Measurements from ENCODE around the gene ANGPT4. TPM values are rescaled to one million over a fixed set of nuclear protein-coding genes. Genes with fewer than 3 reads are reported as not detected.
A peak's percentile ranks its signal among the peaks of the same experiment; 100 is the strongest.

Gene ANGPT4
- polyA plus RNA-seq, 3 donors: 0.07 to 0.14 TPM; not detected in 1

- Histone ChIP-seq H3K9ac (ENCODE audit: insufficient read depth, low read length, poor library complexity, severe bottlenecking) (no peak overlapping the region), H3K4me2 (replicated peaks; ENCODE audit: extremely low read depth, low read length, poor library complexity, severe bottlenecking) (no peak overlapping the region), H3K36me3 (replicated peaks in 1 of 2; ENCODE audit: control insufficient read depth in 1 of 2, insufficient read depth in 2 of 2, low read length in 2 of 2) (no peaks in the 10 kb centered on the region), H4K20me1 (ENCODE audit: insufficient read depth, low read length) (peaks cover 33% of the 10 kb centered on the region), H3K4me1 (ENCODE audit: control insufficient read depth in 1 of 2, insufficient read depth in 2 of 2, low read length in 2 of 2) (peaks cover 11 to 20% of the 10 kb centered on the region in 2 donors), H3K9me3 (replicated peaks in 1 of 2; ENCODE audit: control insufficient read depth in 1 of 2, insufficient read depth in 1 of 2, low read length in 2 of 2) (no peaks in the 10 kb centered on the region), H2AFZ (ENCODE audit: insufficient read depth, low read depth, low read length, poor library complexity, severe bottlenecking) (no peak overlapping the region), H3K79me2 (ENCODE audit: insufficient read depth, low read length) (no peaks in the 10 kb centered on the region), H3K27me3 (ENCODE audit: control insufficient read depth in 2 of 2, insufficient read depth in 2 of 2, low read length in 2 of 2) (no peaks in the 10 kb centered on the region), H3K4me3 (replicated peaks in 1 of 3; ENCODE audit: low read depth in 2 of 3, low read length in 3 of 3) (no peak overlapping the region), H3K27ac (ENCODE audit: low read depth in 1 of 2, low read length in 2 of 2) (no peak overlapping the region)
- H3K9me3 Mint-ChIP-seq: peaks cover 0 to 5% (median 0%) of the 10 kb centered on the region in 7 donors
- TF ChIP-seq, protein P1, sequence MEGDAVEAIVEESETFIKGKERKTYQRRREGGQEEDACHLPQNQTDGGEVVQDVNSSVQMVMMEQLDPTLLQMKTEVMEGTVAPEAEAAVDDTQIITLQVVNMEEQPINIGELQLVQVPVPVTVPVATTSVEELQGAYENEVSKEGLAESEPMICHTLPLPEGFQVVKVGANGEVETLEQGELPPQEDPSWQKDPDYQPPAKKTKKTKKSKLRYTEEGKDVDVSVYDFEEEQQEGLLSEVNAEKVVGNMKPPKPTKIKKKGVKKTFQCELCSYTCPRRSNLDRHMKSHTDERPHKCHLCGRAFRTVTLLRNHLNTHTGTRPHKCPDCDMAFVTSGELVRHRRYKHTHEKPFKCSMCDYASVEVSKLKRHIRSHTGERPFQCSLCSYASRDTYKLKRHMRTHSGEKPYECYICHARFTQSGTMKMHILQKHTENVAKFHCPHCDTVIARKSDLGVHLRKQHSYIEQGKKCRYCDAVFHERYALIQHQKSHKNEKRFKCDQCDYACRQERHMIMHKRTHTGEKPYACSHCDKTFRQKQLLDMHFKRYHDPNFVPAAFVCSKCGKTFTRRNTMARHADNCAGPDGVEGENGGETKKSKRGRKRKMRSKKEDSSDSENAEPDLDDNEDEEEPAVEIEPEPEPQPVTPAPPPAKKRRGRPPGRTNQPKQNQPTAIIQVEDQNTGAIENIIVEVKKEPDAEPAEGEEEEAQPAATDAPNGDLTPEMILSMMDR (IDR thresholded peaks at IDR 0.05): no peak
- no peak overlapping the region for H3K27ac Mint-ChIP-seq
- intact Hi-C loops (cut with micrococcal nuclease): loop anchor here in 1 of 2 donors (5.0 kb wide), 1 partner anchor 44 kb away; no protein-coding TSS in a partner anchor
- 100% methylated on average over 1 of the region's 2 CpGs for WGBS (ENCODE audit: insufficient coverage)
- DNase-seq: no peak
- peaks cover 25% of the 10 kb centered on the region for H3K4me1 Mint-ChIP-seq
- H3K4me3 Mint-ChIP-seq: no peak overlapping the region
- H3K27me3 Mint-ChIP-seq (ENCODE audit: low read depth in 3 of 3): peaks cover 2 to 4% (median 3%) of the 10 kb centered on the region in 3 donors
- H3K36me3 Mint-ChIP-seq: peaks cover 14 to 22% of the 10 kb centered on the region in 2 donors
These were observed 55.2 kb downstream of the ANGPT4 start for GRCh38 chr20:860891-861290.

DNA sequence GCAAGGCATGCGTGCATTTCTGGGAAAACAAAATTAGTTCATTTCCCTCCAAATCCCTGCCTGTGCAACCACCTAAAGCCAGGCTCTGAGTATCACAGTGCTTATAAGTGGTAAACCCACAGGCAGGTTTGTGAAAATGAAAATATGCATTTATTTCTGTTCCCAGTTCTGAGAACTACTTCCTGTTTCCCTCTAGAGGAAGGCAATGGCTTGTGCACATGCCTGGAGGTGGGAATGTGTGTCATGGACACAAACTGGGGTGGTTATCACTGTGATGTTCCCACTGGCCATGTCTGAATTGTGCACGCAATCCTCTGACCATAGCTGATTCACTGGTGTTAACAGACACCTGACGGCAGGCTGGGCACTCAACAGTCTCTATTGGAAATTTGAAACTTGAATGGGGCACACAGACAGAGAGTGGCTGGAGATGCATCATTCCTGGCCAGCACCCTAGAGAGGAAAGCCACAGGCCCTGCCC lies 56.3 kb downstream of the ANGPT4 start:
- no peaks in the 10 kb centered on the region for H3K9me3 Mint-ChIP-seq
- WGBS (ENCODE audit: insufficient coverage): 91% methylated on average over 2 of the region's 3 CpGs
- TF ChIP-seq, protein P1 (IDR thresholded peaks at IDR 0.05): no peak
- intact Hi-C loops (cut with micrococcal nuclease): loop anchor here in 1 of 2 donors (5.0 kb wide), 1 partner anchor 42 kb away; no protein-coding TSS in a partner anchor
- Histone ChIP-seq H3K27ac (ENCODE audit: low read depth in 1 of 2, low read length in 2 of 2) (no peak overlapping the region), H3K4me2 (replicated peaks; ENCODE audit: extremely low read depth, low read length, poor library complexity, severe bottlenecking) (no peak overlapping the region), H3K9ac (ENCODE audit: insufficient read depth, low read length, poor library complexity, severe bottlenecking) (no peak overlapping the region), H3K4me1 (ENCODE audit: control insufficient read depth in 1 of 2, insufficient read depth in 2 of 2, low read length in 2 of 2) (peaks cover 17 to 30% of the 10 kb centered on the region in 2 donors), H3K79me2 (ENCODE audit: insufficient read depth, low read length) (no peaks in the 10 kb centered on the region), H2AFZ (ENCODE audit: insufficient read depth, low read depth, low read length, poor library complexity, severe bottlenecking) (no peak overlapping the region), H3K4me3 (replicated peaks in 1 of 3; ENCODE audit: low read depth in 2 of 3, low read length in 3 of 3) (no peak overlapping the region), H4K20me1 (ENCODE audit: insufficient read depth, low read length) (peaks cover 44% of the 10 kb centered on the region), H3K36me3 (replicated peaks in 1 of 2; ENCODE audit: control insufficient read depth in 1 of 2, insufficient read depth in 2 of 2, low read length in 2 of 2) (no peaks in the 10 kb centered on the region), H3K27me3 (ENCODE audit: control insufficient read depth in 2 of 2, insufficient read depth in 2 of 2, low read length in 2 of 2) (no peaks in the 10 kb centered on the region), H3K9me3 (replicated peaks in 1 of 2; ENCODE audit: control insufficient read depth in 1 of 2, insufficient read depth in 1 of 2, low read length in 2 of 2) (no peaks in the 10 kb centered on the region)
- peaks cover 0 to 3% (median 0%) of the 10 kb centered on the region in 3 donors for H3K27me3 Mint-ChIP-seq (ENCODE audit: low read depth in 3 of 3)
- DNase-seq: no peak
- H3K36me3 Mint-ChIP-seq: peaks cover 14 to 23% of the 10 kb centered on the region in 2 donors
- peak overlapping the region in 2 of 7 donors; percentile 28 to 37 for H3K27ac Mint-ChIP-seq
- H3K4me3 Mint-ChIP-seq: no peak overlapping the region
- H3K4me1 Mint-ChIP-seq: peaks cover 33% of the 10 kb centered on the region
